GM23338 (cell line): ENCODE results near the gene AGER. TPM values are rescaled to one million over a fixed set of nuclear protein-coding genes. Genes with fewer than 3 reads are reported as not detected.

Experiments
- ATAC-seq: fragments of 200-7000 bp; cut with Tn5 transposase; 3 replicates; pipeline ENCODE4 v1.9.1; 2020
- DNase-seq: peaks from one replicate; pipeline ENCODE4 v3.0.0-alpha.2; 2015; ENCODE audit warnings: low spot score
- H2AFZ ChIP-seq: fragments of 200-600 bp; sonication (generic); 2 replicates; pipeline ENCODE4 v1.8.0; 2016; ENCODE audit warnings: antibody characterized with exemption, mild to moderate bottlenecking, moderate library complexity
- H3F3A ChIP-seq: fragments of 200-600 bp; sonication (generic); replicated peaks from 2 replicates; pipeline ENCODE4 v1.8.0; 2017; ENCODE audit warnings: antibody characterized with exemption, mixed run types, low read depth
- H3K27ac ChIP-seq: fragments of 200-600 bp; sonication (generic); 2 replicates; pipeline ENCODE4 v1.6.1; 2016; ENCODE audit warnings: low read depth
- H3K27me3 ChIP-seq: fragments of 200-600 bp; sonication (generic); 2 replicates; pipeline ENCODE4 v1.8.0; 2016; ENCODE audit warnings: mild to moderate bottlenecking, mixed run types, moderate library complexity; ENCODE audit not compliant: insufficient read depth
- H3K36me3 ChIP-seq: fragments of 200-600 bp; sonication (generic); 2 replicates; pipeline ENCODE4 v1.8.0; 2016; ENCODE audit warnings: mild to moderate bottlenecking; ENCODE audit not compliant: insufficient read depth
- H3K4me1 ChIP-seq: fragments of 200-600 bp; sonication (generic); 2 replicates; pipeline ENCODE4 v1.8.0; 2016; ENCODE audit warnings: mild to moderate bottlenecking, moderate library complexity; ENCODE audit not compliant: insufficient read depth
- H3K4me2 ChIP-seq: fragments of 200-600 bp; sonication (generic); 2 replicates; pipeline ENCODE4 v1.7.1; 2017; ENCODE audit warnings: mixed run types
- H3K4me3 ChIP-seq: fragments of 200-600 bp; sonication (generic); 2 replicates; pipeline ENCODE4 v1.6.1; 2016; ENCODE audit warnings: mixed run types
- H3K79me2 ChIP-seq: fragments of 200-600 bp; sonication (generic); replicated peaks from 2 replicates; pipeline ENCODE4 v1.8.0; 2017; ENCODE audit warnings: mild to moderate bottlenecking; ENCODE audit not compliant: insufficient read depth
- H3K9me2 ChIP-seq: fragments of 200-600 bp; sonication (generic); 2 replicates; pipeline ENCODE4 v1.8.0; 2017; ENCODE audit not compliant: insufficient read depth
- H4K20me1 ChIP-seq: fragments of 200-600 bp; sonication (generic); replicated peaks from 2 replicates; pipeline ENCODE4 v1.8.0; 2017; ENCODE audit warnings: mild to moderate bottlenecking; ENCODE audit not compliant: insufficient read depth
- H3K27ac Mint-ChIP-seq: 2 replicates; pipeline ENCODE4 v1.8.0; 2020; ENCODE audit warnings: inconsistent platforms, mild to moderate bottlenecking, moderate library complexity, mixed read lengths
- H3K27me3 Mint-ChIP-seq: 3 replicates; pipeline ENCODE4 v1.8.0; 2022; ENCODE audit warnings: low read depth, mild to moderate bottlenecking, moderate library complexity, mixed read lengths, inconsistent platforms; ENCODE audit not compliant: insufficient read depth, poor library complexity
- H3K36me3 Mint-ChIP-seq: 3 replicates; pipeline ENCODE4 v1.8.0; 2021; ENCODE audit warnings: low read depth, mild to moderate bottlenecking, inconsistent platforms, moderate library complexity, mixed read lengths
- H3K4me1 Mint-ChIP-seq: 3 replicates; pipeline ENCODE4 v1.8.0; 2020; ENCODE audit warnings: mild to moderate bottlenecking, inconsistent platforms, mixed read lengths
- H3K4me3 Mint-ChIP-seq: 3 replicates; pipeline ENCODE4 v1.8.0; 2021; ENCODE audit warnings: moderate library complexity, mild to moderate bottlenecking, inconsistent platforms, mixed read lengths
- H3K9me3 Mint-ChIP-seq: 3 replicates; pipeline ENCODE4 v1.8.0; 2020; ENCODE audit warnings: moderate library complexity, mild to moderate bottlenecking, inconsistent platforms, mixed read lengths
- CREB1 ChIP-seq: fragments of 250-450 bp; sonication (Bioruptor Pico); IDR thresholded peaks from 2 replicates; pipeline ENCODE4 v1.5.0; 2020; ENCODE audit warnings: low read depth, mild to moderate bottlenecking, moderate library complexity
- CTCF ChIP-seq, 2 experiments: fragments of 200-600 bp in 1 of 2; sonication (generic) in 1 of 2; conservative IDR thresholded peaks; 2 replicates each; pipeline versions ENCODE4 v1.5.1 to v1.6.1; 2016 to 2017; ENCODE audit warnings: antibody characterized with exemption in 2 of 2, low read depth in 2 of 2, mild to moderate bottlenecking in 2 of 2, moderate library complexity in 1 of 2
- EZH2phosphoT487 ChIP-seq: fragments of 200-600 bp; sonication (generic); IDR thresholded peaks from one replicate; pipeline ENCODE4 v1.8.1; 2018; ENCODE audit warnings: antibody characterized with exemption; ENCODE audit not compliant: unreplicated experiment
- NANOG ChIP-seq: IDR thresholded peaks from 2 replicates; pipeline ENCODE4 v1.6.1; 2016; ENCODE audit warnings: antibody characterized with exemption, borderline replicate concordance
- ZNF114 ChIP-seq: fragments of 250-450 bp; sonication (Bioruptor Pico); IDR thresholded peaks from 2 replicates; pipeline ENCODE4 v1.5.0; 2020; ENCODE audit warnings: mild to moderate bottlenecking, moderate library complexity
- ZNF331 ChIP-seq: fragments of 250-450 bp; sonication (Bioruptor Pico); IDR thresholded peaks from 2 replicates; pipeline ENCODE4 v1.5.0; 2020; ENCODE audit warnings: low read depth, mild to moderate bottlenecking, moderate library complexity
- polyA plus RNA-seq: library from polyadenylated mRNA; unstranded; fragments of >200 nt; fragmentation: Nextera tagmentation; extraction: Ambion mirVana; gene quantifications from 2 replicates; pipeline ENCODE4 v1.2.1, GENCODE V29; 2016
- total RNA-seq: library from RNA; depleted of rRNA; stranded (reverse); fragments of >200 nt; shearing (Covaris generic); gene quantifications from 2 replicates; pipeline ENCODE4 v1.2.3, GENCODE V29; 2014
- TF ChIP-seq, protein P1 (sequence below): IDR thresholded peaks from one replicate; pipeline ENCODE4 v1.6.1; 2018; ENCODE audit warnings: antibody characterized with exemption; ENCODE audit not compliant: unreplicated experiment
- TF ChIP-seq, protein P2 (sequence below): IDR thresholded peaks from 2 replicates; pipeline ENCODE4 v1.6.1; 2016; ENCODE audit warnings: antibody characterized with exemption

AGER gene
- total and polyA plus RNA-seq, 2 experiments from 2014 or later = 2.3 to 3.4 TPM

GRCh38 chr6:32147401-32148132, 36.5 kb downstream of the AGER start:
- Mint-ChIP-seq H3K27me3 (peaks cover 30% of the 10 kb centered on the region), H3K9me3 (no peaks in the 10 kb centered on the region; the same call in 2 of the 3 replicates), H3K27ac (peak overlapping the region; percentile 48; the same call in 1 of the 2 replicates), H3K4me3 (peak overlapping the region; percentile 92), H3K4me1 (peaks cover 51% of the 10 kb centered on the region), H3K36me3 (no peaks in the 10 kb centered on the region)
- Histone ChIP-seq H2AFZ (peak overlapping the region; percentile 90), H3K79me2 (no peaks in the 10 kb centered on the region), H3K4me1 (peaks cover 35% of the 10 kb centered on the region), H3K36me3 (no peaks in the 10 kb centered on the region), H3K4me2 (peak overlapping the region; percentile 90), H3F3A (peaks cover 9% of the 10 kb centered on the region), H3K27ac (peak overlapping the region; percentile 36; the same call in 1 of the 2 replicates), H3K27me3 (peaks cover 36% of the 10 kb centered on the region), H3K9me2 (no peaks in the 10 kb centered on the region; the same call in 1 of the 2 replicates), H4K20me1 (0 out of 2 replicates have a peak, but pooled peaks cover 5% of the 10 kb centered on the region), H3K4me3 (peak overlapping the region; percentile 100)
- TF ChIP-seq ZNF114 (no peak), NANOG (no peak), CTCF (conservative IDR thresholded peaks at IDR 0.05; ENCODE audit: low read depth in 2 of 2) (peak in 1 of 2 experiments; percentile 15; a peak in 2 of 4 replicates)
- TF ChIP-seq, protein P1, sequence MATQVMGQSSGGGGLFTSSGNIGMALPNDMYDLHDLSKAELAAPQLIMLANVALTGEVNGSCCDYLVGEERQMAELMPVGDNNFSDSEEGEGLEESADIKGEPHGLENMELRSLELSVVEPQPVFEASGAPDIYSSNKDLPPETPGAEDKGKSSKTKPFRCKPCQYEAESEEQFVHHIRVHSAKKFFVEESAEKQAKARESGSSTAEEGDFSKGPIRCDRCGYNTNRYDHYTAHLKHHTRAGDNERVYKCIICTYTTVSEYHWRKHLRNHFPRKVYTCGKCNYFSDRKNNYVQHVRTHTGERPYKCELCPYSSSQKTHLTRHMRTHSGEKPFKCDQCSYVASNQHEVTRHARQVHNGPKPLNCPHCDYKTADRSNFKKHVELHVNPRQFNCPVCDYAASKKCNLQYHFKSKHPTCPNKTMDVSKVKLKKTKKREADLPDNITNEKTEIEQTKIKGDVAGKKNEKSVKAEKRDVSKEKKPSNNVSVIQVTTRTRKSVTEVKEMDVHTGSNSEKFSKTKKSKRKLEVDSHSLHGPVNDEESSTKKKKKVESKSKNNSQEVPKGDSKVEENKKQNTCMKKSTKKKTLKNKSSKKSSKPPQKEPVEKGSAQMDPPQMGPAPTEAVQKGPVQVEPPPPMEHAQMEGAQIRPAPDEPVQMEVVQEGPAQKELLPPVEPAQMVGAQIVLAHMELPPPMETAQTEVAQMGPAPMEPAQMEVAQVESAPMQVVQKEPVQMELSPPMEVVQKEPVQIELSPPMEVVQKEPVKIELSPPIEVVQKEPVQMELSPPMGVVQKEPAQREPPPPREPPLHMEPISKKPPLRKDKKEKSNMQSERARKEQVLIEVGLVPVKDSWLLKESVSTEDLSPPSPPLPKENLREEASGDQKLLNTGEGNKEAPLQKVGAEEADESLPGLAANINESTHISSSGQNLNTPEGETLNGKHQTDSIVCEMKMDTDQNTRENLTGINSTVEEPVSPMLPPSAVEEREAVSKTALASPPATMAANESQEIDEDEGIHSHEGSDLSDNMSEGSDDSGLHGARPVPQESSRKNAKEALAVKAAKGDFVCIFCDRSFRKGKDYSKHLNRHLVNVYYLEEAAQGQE = no peak
- no peak for DNase-seq
- no peak for ATAC-seq

DNA sequence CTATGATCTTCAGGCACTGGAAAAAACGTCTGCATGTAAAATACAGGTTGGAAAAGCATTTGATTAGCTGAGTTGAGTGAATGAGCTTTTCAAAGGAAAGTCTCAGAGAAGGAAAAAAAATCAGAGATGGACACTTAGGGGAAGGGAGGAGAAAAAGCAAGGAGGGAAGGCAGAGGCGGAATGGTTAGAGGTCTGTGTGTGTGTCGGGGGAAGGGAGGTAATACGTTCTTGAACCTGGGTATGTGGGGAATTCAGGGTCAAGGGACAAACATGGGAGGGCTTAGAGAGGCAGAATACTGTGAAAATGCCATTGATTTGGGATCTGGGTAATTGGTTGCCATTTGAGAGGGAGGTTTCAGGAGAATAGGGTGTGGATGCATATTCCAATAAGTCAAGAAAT, 37.4 kb downstream of the AGER start:
- no peaks in the 10 kb centered on the region; the same call in 1 of the 2 replicates for H3K9me2 ChIP-seq
- H2AFZ ChIP-seq = no peak overlapping the region
- H3K27me3 ChIP-seq = peaks cover 29% of the 10 kb centered on the region
- peak overlapping the region; percentile 45 for H3K4me2 ChIP-seq
- H3F3A ChIP-seq = peaks cover 9% of the 10 kb centered on the region
- no peaks in the 10 kb centered on the region for H3K79me2 ChIP-seq
- no peaks in the 10 kb centered on the region for H3K36me3 ChIP-seq
- H3K4me1 ChIP-seq = peaks cover 28% of the 10 kb centered on the region
- H4K20me1 ChIP-seq = 0 out of 2 replicates have a peak, but pooled peaks cover 5% of the 10 kb centered on the region
- H3K27ac ChIP-seq = no peak overlapping the region
- ATAC-seq (no peak), DNase-seq (peak; percentile 69)
- Mint-ChIP-seq H3K4me3 (peak overlapping the region; percentile 29), H3K27me3 (peaks cover 25% of the 10 kb centered on the region), H3K9me3 (no peaks in the 10 kb centered on the region; the same call in 2 of the 3 replicates), H3K4me1 (peaks cover 45% of the 10 kb centered on the region), H3K27ac (peak overlapping the region; percentile 79), H3K36me3 (no peaks in the 10 kb centered on the region)
- H3K4me3 ChIP-seq = no peak overlapping the region
- TF ChIP-seq EZH2phosphoT487 = no peak
- no peak for TF ChIP-seq ZNF331 (CRISPR knock-in tag)
- TF ChIP-seq, protein P2, sequence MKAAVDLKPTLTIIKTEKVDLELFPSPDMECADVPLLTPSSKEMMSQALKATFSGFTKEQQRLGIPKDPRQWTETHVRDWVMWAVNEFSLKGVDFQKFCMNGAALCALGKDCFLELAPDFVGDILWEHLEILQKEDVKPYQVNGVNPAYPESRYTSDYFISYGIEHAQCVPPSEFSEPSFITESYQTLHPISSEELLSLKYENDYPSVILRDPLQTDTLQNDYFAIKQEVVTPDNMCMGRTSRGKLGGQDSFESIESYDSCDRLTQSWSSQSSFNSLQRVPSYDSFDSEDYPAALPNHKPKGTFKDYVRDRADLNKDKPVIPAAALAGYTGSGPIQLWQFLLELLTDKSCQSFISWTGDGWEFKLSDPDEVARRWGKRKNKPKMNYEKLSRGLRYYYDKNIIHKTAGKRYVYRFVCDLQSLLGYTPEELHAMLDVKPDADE = no peak
- no peak for TF ChIP-seq ZNF114
- TF ChIP-seq CREB1 (CRISPR knock-in tag) = no peak
